Upper lobe of left lung (tissue), 6 donors: ENCODE measurements around the gene AGBL4. TPM values are rescaled to one million over a fixed set of nuclear protein-coding genes. Genes with fewer than 3 reads are reported as not detected.
A peak's percentile ranks its signal among the peaks of the same experiment; 100 is the strongest.

Experiments
- ATAC-seq, 2 donors: fragments of 200-7000 bp; cut with Tn5 transposase; one replicate each; pipeline ENCODE4 v1.9.1; 2022; ENCODE audit warnings: mild to moderate bottlenecking in 2 of 2, moderate library complexity in 2 of 2; ENCODE audit not compliant: low FRiP score in 2 of 2
- DNase-seq, 2 donors: peaks; one replicate each; pipeline ENCODE4 v3.0.0-alpha.2; 2019 to 2020
- H3K27ac ChIP-seq, 4 donors: fragments of 200-600 bp; sonication (generic); one replicate each; pipeline ENCODE4 v1.5.1; 2016 to 2019
- H3K27me3 ChIP-seq, 4 donors: fragments of 200-600 bp; sonication (generic); one replicate each; pipeline ENCODE4 v1.5.1; 2017 to 2019
- H3K36me3 ChIP-seq, 4 donors: fragments of 200-600 bp; sonication (generic); one replicate each; pipeline ENCODE4 v1.5.1; 2016 to 2019
- H3K4me1 ChIP-seq, 4 donors: fragments of 200-600 bp; sonication (generic); one replicate each; pipeline ENCODE4 v1.5.1; 2018 to 2019
- H3K4me3 ChIP-seq, 4 donors: fragments of 200-600 bp; sonication (generic); one replicate each; pipeline ENCODE4 v1.5.1; 2017 to 2019; ENCODE audit warnings: mild to moderate bottlenecking in 2 of 4, moderate library complexity in 1 of 4
- H3K9me3 ChIP-seq, 4 donors: fragments of 200-600 bp; sonication (generic); one replicate each; pipeline ENCODE4 v1.5.1; 2018 to 2019
- EP300 ChIP-seq, 4 donors: sonication (generic); formaldehyde crosslinking; IDR thresholded peaks; one replicate each; pipeline ENCODE4 v1.5.1; 2017; ENCODE audit warnings: antibody characterized with exemption in 4 of 4, control low read depth in 2 of 4
- POLR2A ChIP-seq, 4 donors: fragments of 450-650 bp; IDR thresholded peaks; one replicate each; pipeline ENCODE4 v1.5.1; 2016 to 2017; ENCODE audit warnings: antibody characterized with exemption in 4 of 4, mild to moderate bottlenecking in 2 of 4
- POLR2AphosphoS5 ChIP-seq, 2 donors: sonication (generic); formaldehyde crosslinking; IDR thresholded peaks; one replicate each; pipeline ENCODE4 v1.5.1; 2017; ENCODE audit warnings: antibody characterized with exemption in 2 of 2
- WGBS, 2 donors: methylation state at CpG; one replicate each; pipeline ENCODE4 v1.1.5; 2017 to 2018; 5-methylcytosine and 5-hydroxymethylcytosine counted together
- total RNA-seq, 6 donors: library from RNA; depleted of rRNA in 4 of 6; stranded (reverse); fragments of >200 nt in 4 of 6; gene quantifications; one replicate each; pipeline versions ENCODE4 v1.1.0 to v1.2.1, GENCODE V29; 2016 to 2021
- TF ChIP-seq, protein P1 (sequence below), 6 experiments: fragments of 450-650 bp in 4 of 6; fragments of 200-600 bp in 2 of 6; sonication (generic) in 2 of 6; IDR thresholded peaks; one replicate each; pipeline ENCODE4 v1.5.1; 2016 to 2019; ENCODE audit warnings: antibody characterized with exemption in 6 of 6
- donor health status: DM: no; HTN: no; CAD: no; lungs with moderate emphysema.
- donor health status: DM: no; HTN: yes; CAD: no; lungs with severe emphysema.

Gene AGBL4
- total RNA-seq, 6 donors from 2014 or later = 0.57 to 10.5 (median 1.5) TPM

DNA sequence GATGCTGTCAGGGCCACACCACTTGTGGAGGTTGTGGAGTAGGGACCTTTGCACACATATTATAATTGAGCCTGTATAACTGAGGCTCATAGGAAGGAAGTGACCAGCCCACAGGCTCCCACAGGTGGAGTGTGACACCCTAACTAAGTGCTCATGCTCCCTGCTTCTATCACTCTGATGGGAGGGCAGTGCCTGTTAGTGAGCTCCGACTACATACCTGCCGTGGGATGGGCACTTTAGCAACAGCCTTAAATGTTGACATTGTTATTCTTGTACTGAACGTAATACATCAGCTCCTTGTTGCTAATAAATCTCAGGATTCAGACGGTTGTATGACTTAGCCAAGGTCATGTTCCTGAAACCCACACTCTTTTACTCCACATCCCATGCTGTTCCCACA, 1305.0 kb downstream of the AGBL4 start:
- H3K4me1 ChIP-seq = peaks cover 0 to 30% (median 3%) of the 10 kb centered on the region in 4 donors
- H3K4me3 ChIP-seq = no peak overlapping the region
- H3K27ac ChIP-seq = no peak overlapping the region
- 50 to 63% methylated on average over 2 to 4 of the region's 4 CpGs for WGBS, 2 donors
- H3K36me3 ChIP-seq = no peaks in the 10 kb centered on the region
- H3K9me3 ChIP-seq = no peaks in the 10 kb centered on the region
- ATAC-seq = peak in 1 of 2 donors; percentile 74
- TF ChIP-seq EP300 (IDR thresholded peaks at IDR 0.05) (no peak), POLR2A (IDR thresholded peaks at IDR 0.05) (no peak), POLR2AphosphoS5 (IDR thresholded peaks at IDR 0.05) (no peak)
- TF ChIP-seq, protein P1, sequence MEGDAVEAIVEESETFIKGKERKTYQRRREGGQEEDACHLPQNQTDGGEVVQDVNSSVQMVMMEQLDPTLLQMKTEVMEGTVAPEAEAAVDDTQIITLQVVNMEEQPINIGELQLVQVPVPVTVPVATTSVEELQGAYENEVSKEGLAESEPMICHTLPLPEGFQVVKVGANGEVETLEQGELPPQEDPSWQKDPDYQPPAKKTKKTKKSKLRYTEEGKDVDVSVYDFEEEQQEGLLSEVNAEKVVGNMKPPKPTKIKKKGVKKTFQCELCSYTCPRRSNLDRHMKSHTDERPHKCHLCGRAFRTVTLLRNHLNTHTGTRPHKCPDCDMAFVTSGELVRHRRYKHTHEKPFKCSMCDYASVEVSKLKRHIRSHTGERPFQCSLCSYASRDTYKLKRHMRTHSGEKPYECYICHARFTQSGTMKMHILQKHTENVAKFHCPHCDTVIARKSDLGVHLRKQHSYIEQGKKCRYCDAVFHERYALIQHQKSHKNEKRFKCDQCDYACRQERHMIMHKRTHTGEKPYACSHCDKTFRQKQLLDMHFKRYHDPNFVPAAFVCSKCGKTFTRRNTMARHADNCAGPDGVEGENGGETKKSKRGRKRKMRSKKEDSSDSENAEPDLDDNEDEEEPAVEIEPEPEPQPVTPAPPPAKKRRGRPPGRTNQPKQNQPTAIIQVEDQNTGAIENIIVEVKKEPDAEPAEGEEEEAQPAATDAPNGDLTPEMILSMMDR (IDR thresholded peaks at IDR 0.05) = no peak
- H3K27me3 ChIP-seq = no peaks in the 10 kb centered on the region
- DNase-seq = no peak

DNA sequence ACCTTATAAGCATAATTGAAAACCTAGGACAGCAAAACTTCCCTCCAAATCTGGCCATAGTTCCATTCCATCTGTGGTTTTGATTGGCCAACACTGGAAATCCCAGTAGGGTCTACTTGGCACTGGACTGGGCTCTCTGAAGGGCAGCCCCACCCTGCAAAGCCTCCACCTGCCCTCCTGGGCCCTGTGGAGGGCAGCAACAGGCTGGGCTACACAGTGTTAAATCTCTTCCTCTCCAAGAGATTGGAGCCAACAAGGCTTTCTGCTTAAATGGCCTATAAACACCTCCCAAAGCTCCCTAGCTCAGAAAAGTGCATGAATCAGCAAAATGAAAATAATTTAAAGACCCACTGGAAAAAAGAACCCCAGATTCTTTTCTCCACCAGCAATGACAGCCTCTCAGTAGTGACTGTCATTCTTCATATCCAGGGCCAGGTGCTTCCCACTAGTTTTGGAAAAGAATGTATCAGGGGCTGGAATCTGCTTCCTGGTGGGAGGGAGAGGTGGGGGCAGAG, 1305.6 kb downstream of the AGBL4 start:
- H3K36me3 ChIP-seq = no peaks in the 10 kb centered on the region
- no peak overlapping the region for H3K4me3 ChIP-seq
- no peaks in the 10 kb centered on the region for H3K9me3 ChIP-seq
- no peak overlapping the region for H3K27ac ChIP-seq
- DNase-seq = no peak
- no peak for TF ChIP-seq POLR2AphosphoS5 (IDR thresholded peaks at IDR 0.05)
- TF ChIP-seq EP300 (IDR thresholded peaks at IDR 0.05) = no peak
- TF ChIP-seq, protein P1 (IDR thresholded peaks at IDR 0.05) = no peak
- no peak for TF ChIP-seq POLR2A (IDR thresholded peaks at IDR 0.05)
- H3K4me1 ChIP-seq = peaks cover 0 to 30% (median 3%) of the 10 kb centered on the region in 4 donors
- ATAC-seq = no peak
- no peaks in the 10 kb centered on the region for H3K27me3 ChIP-seq

DNA sequence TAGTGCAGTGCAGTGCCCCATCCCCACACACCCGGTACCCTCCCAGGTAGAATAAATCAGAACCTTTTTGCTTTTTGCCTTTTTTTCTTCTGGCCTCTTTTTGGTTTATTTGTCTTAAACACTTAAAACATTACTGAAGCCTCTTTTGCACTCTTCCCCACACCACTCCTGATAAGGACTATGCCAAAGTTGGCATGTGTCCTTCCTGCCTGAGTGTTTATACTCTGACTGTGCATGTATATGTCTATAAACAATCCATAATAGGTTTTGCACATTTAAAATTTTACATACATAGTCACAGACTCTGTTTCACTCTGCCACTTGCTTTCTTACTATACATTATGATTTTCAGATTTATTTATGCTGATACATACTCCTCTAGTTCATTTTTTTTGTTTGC, 1306.7 kb downstream of the AGBL4 start:
- Histone ChIP-seq H3K27me3 (no peaks in the 10 kb centered on the region), H3K27ac (no peak overlapping the region), H3K4me1 (peaks cover 0 to 30% (median 3%) of the 10 kb centered on the region in 4 donors), H3K4me3 (no peak overlapping the region), H3K36me3 (no peaks in the 10 kb centered on the region), H3K9me3 (no peaks in the 10 kb centered on the region)
- DNase-seq = no peak
- TF ChIP-seq, protein P1 (IDR thresholded peaks at IDR 0.05) = no peak
- TF ChIP-seq POLR2AphosphoS5 (IDR thresholded peaks at IDR 0.05) (no peak), POLR2A (IDR thresholded peaks at IDR 0.05) (no peak), EP300 (IDR thresholded peaks at IDR 0.05) (no peak)
- ATAC-seq = no peak
- 52 to 78% methylated on average over 1 of the region's 1 CpG for WGBS, 2 donors

DNA sequence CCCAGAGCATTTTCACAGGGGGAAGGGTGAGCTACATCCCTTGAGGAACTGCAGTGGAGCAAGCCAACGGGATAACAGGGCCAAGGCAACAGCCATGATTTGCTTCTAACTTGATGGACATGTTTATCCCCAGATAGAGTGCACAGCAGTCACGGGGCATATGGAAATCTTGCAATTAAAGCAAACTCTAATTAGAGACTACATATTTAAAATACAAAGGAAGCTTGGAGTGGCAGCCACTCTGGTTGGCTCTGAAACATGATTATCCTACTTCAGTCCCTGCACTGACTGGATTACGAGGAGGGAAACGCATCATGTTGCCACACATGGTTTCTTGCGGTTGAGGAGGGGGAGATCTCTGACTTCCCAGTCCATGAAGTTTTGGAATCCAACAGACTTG, 1307.8 kb downstream of the AGBL4 start:
- Histone ChIP-seq H3K36me3 (no peaks in the 10 kb centered on the region), H3K4me3 (no peak overlapping the region), H3K27me3 (no peaks in the 10 kb centered on the region), H3K27ac (no peak overlapping the region), H3K9me3 (no peaks in the 10 kb centered on the region), H3K4me1 (peaks cover 0 to 30% (median 3%) of the 10 kb centered on the region in 4 donors)
- DNase-seq (no peak), ATAC-seq (no peak)
- TF ChIP-seq, protein P1 (IDR thresholded peaks at IDR 0.05) = no peak
- TF ChIP-seq POLR2AphosphoS5 (IDR thresholded peaks at IDR 0.05) (no peak), EP300 (IDR thresholded peaks at IDR 0.05) (no peak)
- 80 to 82% methylated on average over 5 of the region's 5 CpGs for WGBS, 2 donors

DNA sequence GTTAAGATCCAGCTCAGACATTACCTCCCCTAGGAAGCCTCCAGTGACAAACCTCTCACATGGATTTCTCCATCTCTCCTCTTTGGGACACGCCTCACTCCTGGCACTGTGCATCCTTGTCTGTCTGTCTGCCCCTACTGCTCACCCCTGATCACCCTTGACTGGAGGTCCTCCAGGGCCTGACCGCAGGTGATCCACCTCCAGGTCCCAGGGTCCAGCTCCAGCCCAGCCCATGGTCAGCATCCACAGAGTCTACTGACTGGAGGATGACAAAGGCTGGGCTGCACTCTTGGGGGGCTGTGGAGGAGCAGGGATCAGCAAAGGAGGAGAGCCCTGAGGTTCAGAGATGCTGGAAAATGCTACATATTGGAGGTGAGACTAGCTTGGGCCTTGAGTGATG, 1312.8 kb downstream of the AGBL4 start:
- no peaks in the 10 kb centered on the region for H3K9me3 ChIP-seq
- peaks cover 0 to 8% (median 1%) of the 10 kb centered on the region in 4 donors for H3K4me1 ChIP-seq
- 88 to 91% methylated on average over 2 of the region's 2 CpGs for WGBS, 2 donors
- H3K4me3 ChIP-seq = no peak overlapping the region
- no peaks in the 10 kb centered on the region for H3K27me3 ChIP-seq
- no peaks in the 10 kb centered on the region for H3K36me3 ChIP-seq
- ATAC-seq (peak in 1 of 2 donors; percentile 16), DNase-seq (no peak)
- TF ChIP-seq POLR2AphosphoS5 (IDR thresholded peaks at IDR 0.05) = no peak
- TF ChIP-seq, protein P1 (IDR thresholded peaks at IDR 0.05) = no peak
- TF ChIP-seq EP300 (IDR thresholded peaks at IDR 0.05) = no peak
- no peak for TF ChIP-seq POLR2A (IDR thresholded peaks at IDR 0.05)
- H3K27ac ChIP-seq = no peak overlapping the region
